ENCODE data around the gene ANXA8. TPM values are rescaled to one million over a fixed set of nuclear protein-coding genes. Genes with fewer than 3 reads are reported as not detected.

Gene ANXA8
- total RNA-seq, 4 donors from 2014 or later = 1.3 to 183 (median 117) TPM

DNA sequence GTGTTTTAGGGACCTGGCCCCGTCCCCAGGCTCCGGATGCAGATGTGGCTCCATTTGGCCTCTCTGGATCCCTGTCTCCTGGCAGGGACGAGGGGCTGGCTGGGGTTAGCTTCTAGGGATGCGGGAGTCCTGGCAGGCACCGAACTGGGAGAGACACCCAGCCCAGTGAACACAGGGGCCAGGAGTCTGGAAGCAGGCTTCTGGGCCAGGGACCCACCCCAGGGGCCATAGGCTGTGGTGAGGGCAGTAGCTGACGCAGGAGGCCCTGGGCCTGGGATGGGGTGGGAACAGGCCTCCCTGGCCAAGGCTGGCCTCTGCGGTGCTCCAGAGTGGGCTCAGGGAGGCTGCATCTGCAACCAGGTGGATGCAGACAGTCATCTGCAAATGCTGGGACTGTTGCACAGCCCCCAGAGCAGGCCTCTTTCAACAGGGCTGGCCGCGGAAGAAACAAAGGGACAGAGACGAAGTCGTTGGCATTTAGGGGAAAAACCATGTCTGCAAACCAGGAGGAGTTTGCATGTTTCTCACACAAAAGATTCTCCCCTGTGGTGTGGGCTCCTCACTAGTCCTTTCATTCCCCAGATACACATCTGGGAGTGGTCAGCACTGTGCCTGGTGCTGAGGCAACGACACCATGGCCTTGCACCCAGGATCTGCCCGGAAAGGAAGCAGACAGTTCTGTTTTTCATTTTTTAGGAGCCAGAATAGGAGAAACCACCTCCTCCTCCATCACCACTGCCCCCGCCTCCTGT is 63.4 kb downstream of the ANXA8 start:
- ATAC-seq (ENCODE audit: low FRiP score) (no peak), DNase-seq (ENCODE audit: low spot score) (no peak)
- TF ChIP-seq, protein P1, sequence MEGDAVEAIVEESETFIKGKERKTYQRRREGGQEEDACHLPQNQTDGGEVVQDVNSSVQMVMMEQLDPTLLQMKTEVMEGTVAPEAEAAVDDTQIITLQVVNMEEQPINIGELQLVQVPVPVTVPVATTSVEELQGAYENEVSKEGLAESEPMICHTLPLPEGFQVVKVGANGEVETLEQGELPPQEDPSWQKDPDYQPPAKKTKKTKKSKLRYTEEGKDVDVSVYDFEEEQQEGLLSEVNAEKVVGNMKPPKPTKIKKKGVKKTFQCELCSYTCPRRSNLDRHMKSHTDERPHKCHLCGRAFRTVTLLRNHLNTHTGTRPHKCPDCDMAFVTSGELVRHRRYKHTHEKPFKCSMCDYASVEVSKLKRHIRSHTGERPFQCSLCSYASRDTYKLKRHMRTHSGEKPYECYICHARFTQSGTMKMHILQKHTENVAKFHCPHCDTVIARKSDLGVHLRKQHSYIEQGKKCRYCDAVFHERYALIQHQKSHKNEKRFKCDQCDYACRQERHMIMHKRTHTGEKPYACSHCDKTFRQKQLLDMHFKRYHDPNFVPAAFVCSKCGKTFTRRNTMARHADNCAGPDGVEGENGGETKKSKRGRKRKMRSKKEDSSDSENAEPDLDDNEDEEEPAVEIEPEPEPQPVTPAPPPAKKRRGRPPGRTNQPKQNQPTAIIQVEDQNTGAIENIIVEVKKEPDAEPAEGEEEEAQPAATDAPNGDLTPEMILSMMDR (IDR thresholded peaks at IDR 0.05) = no peak

DNA sequence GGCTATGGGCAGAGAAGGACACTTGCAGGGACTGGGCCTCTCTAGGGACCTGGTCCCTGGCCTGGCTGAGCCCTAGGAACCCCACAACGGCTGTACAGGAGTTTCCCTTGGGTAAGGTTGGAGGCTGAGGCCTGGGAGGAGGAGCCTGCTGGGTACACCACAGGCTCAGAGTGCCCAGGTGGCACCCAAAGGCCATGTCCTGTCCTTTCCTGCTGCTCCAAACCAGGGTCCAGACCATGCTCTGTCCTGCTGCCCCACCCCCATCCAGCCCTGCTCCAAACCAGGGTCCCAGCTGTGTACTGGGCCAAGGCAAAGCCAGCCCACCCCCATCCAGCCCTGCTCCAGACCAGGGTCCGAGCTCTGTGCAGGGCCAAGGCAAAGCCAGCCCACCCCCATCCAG is 64.5 kb downstream of the ANXA8 start:
- TF ChIP-seq, protein P1 (IDR thresholded peaks at IDR 0.05) = no peak
- no peak for ATAC-seq (ENCODE audit: low FRiP score)
- DNase-seq (ENCODE audit: low spot score) = no peak

DNA sequence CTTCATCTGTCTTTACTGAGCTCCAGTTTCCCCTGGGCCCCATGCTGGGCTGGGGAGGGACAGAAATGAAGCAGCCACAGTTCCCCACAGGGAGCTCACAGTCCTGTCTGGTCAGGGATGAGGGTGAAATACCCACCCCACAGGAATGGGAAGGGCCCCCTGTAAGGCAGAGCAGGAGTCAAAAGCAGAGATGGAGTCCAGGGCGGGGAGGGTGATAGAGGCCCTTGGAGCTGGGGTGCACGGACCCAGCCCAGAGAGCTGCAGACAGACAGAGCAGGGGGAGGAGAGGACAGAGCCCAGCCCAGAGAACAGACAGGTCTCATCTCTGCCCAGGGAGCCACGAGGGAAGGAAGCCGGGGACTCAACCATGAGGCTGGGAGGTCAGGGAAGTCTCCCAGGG is 64.9 kb downstream of the ANXA8 start:
- TF ChIP-seq, protein P1 (IDR thresholded peaks at IDR 0.05) = no peak
- no peak for ATAC-seq (ENCODE audit: low FRiP score)
- no peak for DNase-seq (ENCODE audit: low spot score)

DNA sequence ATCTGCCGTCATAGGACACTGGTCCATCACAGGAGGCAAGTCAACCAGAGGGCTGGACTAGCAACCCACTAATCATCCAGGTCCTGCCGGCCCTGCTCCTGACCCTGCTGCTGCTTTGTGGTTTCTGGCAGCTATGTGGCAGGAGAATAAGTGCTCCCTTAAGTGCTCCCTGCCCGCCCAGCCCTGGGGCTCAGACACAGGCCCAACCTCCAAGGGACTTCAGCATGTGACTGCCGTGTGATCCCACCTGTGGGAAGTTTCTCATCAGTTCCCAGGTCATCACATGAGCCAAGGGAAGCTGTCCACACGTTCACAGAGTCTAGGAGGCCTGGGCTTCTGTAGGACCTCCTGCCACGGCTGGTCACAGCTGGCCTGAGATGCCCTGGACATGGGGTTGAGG is 65.6 kb downstream of the ANXA8 start:
- TF ChIP-seq, protein P1 (IDR thresholded peaks at IDR 0.05) = no peak
- ATAC-seq (ENCODE audit: low FRiP score) = no peak
- no peak for DNase-seq (ENCODE audit: low spot score)

Small RNAs within 50 kb of the gene (small RNA-seq; reads per million reads assigned to genes)
- not detected for gene AL591684.3
- gene RNA5SP312 = not detected

Other genes with a start within 250 kb of the ANXA8 start
- gene GDF10, start 183.9 kb downstream of the ANXA8 start, total RNA-seq = 1 to 10 TPM in 1 of 4 donors, under 1 TPM in 3; 0.48 to 2.4 (median 0.66) TPM
- not detected for gene GDF2, start 161.7 kb downstream of the ANXA8 start, total RNA-seq
- gene RBP3, start 135.8 kb downstream of the ANXA8 start, total RNA-seq = not detected
- gene ZNF488, start 99.8 kb downstream of the ANXA8 start, total RNA-seq = under 1 TPM in 2 of 4 donors, not detected in 2; 0.19 to 0.25 TPM
- gene FAM25G, start 7.6 kb upstream of the ANXA8 start, total RNA-seq = not detected
- 10 to 100 TPM in 2 of 4 donors, 1 to 10 TPM in 2; 1.3 to 13.1 (median 10.4) TPM for gene AGAP9, start 39.5 kb upstream of the ANXA8 start, total RNA-seq

Measured in omental fat pad (tissue), 4 donors.